Uterus (tissue), 4 donors: Measurements from ENCODE around the gene ANXA2R. TPM values are rescaled to one million over a fixed set of nuclear protein-coding genes. Genes with fewer than 3 reads are reported as not detected.
"Not testable (repeated sequence)": the region's sequence is repeated elsewhere in the genome, so short reads cannot be mapped to it uniquely, and the experiment has no call there.

Experiments used
- DNase-seq, 2 donors: peaks; one replicate each; pipeline ENCODE4 v3.0.0-alpha.2; 2019 to 2020
- H3K27ac ChIP-seq, 2 donors: fragments of 200-600 bp; sonication (generic); 1 replicate in 1 of 2; 2 replicates in 1 of 2; pipeline ENCODE4 v1.5.1; 2016 to 2018
- H3K27me3 ChIP-seq, 2 donors: fragments of 200-600 bp; sonication (generic); one replicate each; pipeline ENCODE4 v1.5.1; 2018 to 2019; ENCODE audit warnings: control low read depth in 1 of 2
- H3K36me3 ChIP-seq, 2 donors: fragments of 200-600 bp; sonication (generic); one replicate each; pipeline ENCODE4 v1.5.1; 2019; ENCODE audit warnings: control low read depth in 1 of 2
- H3K4me1 ChIP-seq, 2 donors: fragments of 200-600 bp; sonication (generic); one replicate each; pipeline ENCODE4 v1.5.1; 2018 to 2019; ENCODE audit warnings: control low read depth in 1 of 2
- H3K4me3 ChIP-seq, 2 donors: fragments of 200-600 bp; sonication (generic); 1 replicate in 1 of 2; 2 replicates in 1 of 2; pipeline ENCODE4 v1.5.1; 2018 to 2019; ENCODE audit warnings: mild to moderate bottlenecking in 1 of 2
- H3K9me3 ChIP-seq, 2 donors: fragments of 200-600 bp; sonication (generic); one replicate each; pipeline ENCODE4 v1.5.1; 2019; ENCODE audit warnings: control low read depth in 1 of 2
- POLR2A ChIP-seq, 2 donors: fragments of 450-650 bp; IDR thresholded peaks; one replicate each; pipeline ENCODE4 v1.6.1; 2016; ENCODE audit warnings: antibody characterized with exemption in 2 of 2, mild to moderate bottlenecking in 1 of 2, moderate library complexity in 1 of 2
- intact Hi-C: fragments of 100-400 bp; cut with DNase I; formaldehyde crosslinking; loops from one replicate; pipeline ENCODE4 v1.15.1; 2023; ENCODE audit warnings: low total_unique reads
- total RNA-seq, 4 donors: library from RNA; depleted of rRNA in 3 of 4; stranded (reverse); fragments of >200 nt in 3 of 4; gene quantifications; one replicate each; pipeline versions ENCODE4 v1.1.0 to v1.2.4, GENCODE V29; 2014 to 2023
- TF ChIP-seq, protein P1 (sequence below), 4 experiments: fragments of 200-600 bp in 2 of 4; fragments of 450-650 bp in 2 of 4; sonication (generic) in 2 of 4; IDR thresholded peaks; one replicate each; pipeline ENCODE4 v1.5.1; 2016 to 2019; ENCODE audit warnings: antibody characterized with exemption in 4 of 4, mild to moderate bottlenecking in 2 of 4, moderate library complexity in 1 of 4
- donor health status: DM: yes; HTN: yes; CAD: no.

ANXA2R gene
- total RNA-seq, 4 donors from 2014 or later = 2.4 to 62.8 (median 8.5) TPM

DNA sequence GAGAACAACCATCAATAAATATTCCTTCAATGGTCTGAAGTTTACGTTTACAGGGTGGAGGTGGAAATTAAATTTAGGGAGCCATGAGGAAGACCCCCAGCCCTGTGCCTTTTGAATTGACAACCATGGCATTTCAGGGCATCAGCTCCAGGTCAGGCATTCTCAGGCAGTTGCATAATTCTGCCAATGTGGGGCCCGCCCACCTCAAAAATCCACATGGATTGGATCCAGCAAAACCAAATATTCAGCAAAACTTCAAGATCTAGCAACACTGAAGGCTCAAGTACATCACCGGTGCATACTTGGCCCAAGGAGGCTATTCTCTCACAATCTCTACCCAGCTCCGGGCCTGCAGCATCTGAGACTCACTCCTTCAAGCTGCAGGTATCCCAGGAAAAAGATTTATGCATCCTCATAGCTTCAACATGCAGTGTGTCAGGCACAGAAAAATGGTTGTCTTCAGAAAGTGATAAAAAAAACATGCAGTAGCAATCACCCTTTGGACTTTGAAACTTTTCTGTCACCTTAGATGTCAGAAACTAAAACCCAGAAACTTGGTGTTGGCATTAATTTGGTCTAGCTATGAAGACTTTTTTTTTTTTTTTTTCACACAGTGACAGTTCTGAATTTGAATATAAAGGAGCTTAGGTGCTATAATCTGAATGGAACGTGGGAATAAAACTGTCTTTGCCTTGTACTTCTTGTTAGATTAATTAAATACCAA is 21.4 kb upstream of the ANXA2R start:
- no peaks in the 10 kb centered on the region for H3K27me3 ChIP-seq
- no peak for DNase-seq
- TF ChIP-seq, protein P1, sequence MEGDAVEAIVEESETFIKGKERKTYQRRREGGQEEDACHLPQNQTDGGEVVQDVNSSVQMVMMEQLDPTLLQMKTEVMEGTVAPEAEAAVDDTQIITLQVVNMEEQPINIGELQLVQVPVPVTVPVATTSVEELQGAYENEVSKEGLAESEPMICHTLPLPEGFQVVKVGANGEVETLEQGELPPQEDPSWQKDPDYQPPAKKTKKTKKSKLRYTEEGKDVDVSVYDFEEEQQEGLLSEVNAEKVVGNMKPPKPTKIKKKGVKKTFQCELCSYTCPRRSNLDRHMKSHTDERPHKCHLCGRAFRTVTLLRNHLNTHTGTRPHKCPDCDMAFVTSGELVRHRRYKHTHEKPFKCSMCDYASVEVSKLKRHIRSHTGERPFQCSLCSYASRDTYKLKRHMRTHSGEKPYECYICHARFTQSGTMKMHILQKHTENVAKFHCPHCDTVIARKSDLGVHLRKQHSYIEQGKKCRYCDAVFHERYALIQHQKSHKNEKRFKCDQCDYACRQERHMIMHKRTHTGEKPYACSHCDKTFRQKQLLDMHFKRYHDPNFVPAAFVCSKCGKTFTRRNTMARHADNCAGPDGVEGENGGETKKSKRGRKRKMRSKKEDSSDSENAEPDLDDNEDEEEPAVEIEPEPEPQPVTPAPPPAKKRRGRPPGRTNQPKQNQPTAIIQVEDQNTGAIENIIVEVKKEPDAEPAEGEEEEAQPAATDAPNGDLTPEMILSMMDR (IDR thresholded peaks at IDR 0.05) = no peak
- TF ChIP-seq POLR2A (IDR thresholded peaks at IDR 0.05) = no peak
- H3K9me3 ChIP-seq = no peaks in the 10 kb centered on the region
- no peaks in the 10 kb centered on the region for H3K36me3 ChIP-seq
- no peak overlapping the region for H3K4me3 ChIP-seq
- H3K4me1 ChIP-seq = no peaks in the 10 kb centered on the region
- no peak overlapping the region for H3K27ac ChIP-seq
- intact Hi-C loops = no loop called here

DNA sequence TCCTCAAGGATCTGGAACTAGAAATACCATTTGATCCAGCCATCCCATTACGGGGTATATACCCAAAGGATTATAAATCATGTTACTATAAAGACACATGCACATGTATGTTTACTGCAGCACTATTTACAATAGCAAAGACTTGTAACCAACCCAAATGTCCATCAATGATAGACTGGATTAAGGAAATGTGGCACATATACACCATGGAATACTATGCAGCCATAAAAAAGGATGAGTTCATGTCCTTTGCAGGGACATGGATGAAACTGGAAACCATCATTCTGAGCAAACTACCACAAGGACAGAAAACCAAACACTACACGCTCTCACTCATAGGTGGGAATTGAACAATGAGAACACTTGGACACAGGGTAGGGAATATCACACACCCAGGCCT is 19.9 kb upstream of the ANXA2R start:
- H3K9me3 ChIP-seq, H3K4me3 ChIP-seq, H3K4me1 ChIP-seq, H3K36me3 ChIP-seq, H3K27me3 ChIP-seq, DNase-seq, intact Hi-C loops, H3K27ac ChIP-seq: not testable (repeated sequence)

DNA sequence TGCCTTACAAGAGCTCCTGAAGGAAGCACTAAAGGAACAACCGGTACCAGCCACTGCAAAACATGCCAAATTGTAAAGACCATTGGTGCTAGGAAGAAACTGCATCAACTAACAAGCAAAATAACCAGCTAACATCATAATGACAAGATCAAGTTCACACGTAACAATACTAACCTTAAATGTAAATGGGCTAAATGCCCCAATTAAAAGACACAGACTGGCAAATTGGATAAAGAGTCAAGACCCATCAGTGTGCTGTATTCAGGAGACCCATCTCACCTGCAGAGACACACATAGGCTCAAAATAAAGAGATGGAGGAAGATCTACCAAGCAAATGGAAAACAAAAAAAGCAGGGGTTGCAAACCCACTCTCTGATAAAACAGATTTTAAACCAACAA is 15.0 kb upstream of the ANXA2R start:
- H3K27ac ChIP-seq, H3K36me3 ChIP-seq, intact Hi-C loops, H3K9me3 ChIP-seq, H3K27me3 ChIP-seq, H3K4me3 ChIP-seq, H3K4me1 ChIP-seq, DNase-seq: not testable (repeated sequence)

DNA sequence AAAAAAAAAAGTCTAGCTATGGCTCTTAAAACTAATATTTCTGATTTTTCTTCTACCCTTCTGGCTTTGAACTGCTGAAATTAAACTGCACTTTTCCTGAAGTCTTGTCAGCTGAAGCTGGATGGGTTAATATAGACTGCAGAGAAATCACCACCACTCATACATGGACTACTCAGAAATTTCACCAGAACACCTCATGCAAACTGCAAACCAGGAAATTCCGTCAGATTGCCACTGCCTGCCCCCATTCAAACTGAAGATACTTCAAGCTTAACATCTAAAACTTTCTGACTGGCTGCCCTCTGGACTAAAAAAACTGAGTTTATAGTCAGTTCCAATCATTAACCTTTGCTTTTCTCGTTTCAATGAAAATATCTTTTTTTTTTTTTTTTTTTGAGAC is 11.6 kb upstream of the ANXA2R start:
- H3K9me3 ChIP-seq = no peaks in the 10 kb centered on the region
- no peak overlapping the region for H3K27ac ChIP-seq
- intact Hi-C loops = no loop called here
- no peak for TF ChIP-seq POLR2A (IDR thresholded peaks at IDR 0.05)
- TF ChIP-seq, protein P1 (IDR thresholded peaks at IDR 0.05) = no peak
- no peaks in the 10 kb centered on the region for H3K4me1 ChIP-seq
- no peaks in the 10 kb centered on the region for H3K36me3 ChIP-seq
- no peak for DNase-seq
- H3K27me3 ChIP-seq = no peaks in the 10 kb centered on the region
- H3K4me3 ChIP-seq = no peak overlapping the region

DNA sequence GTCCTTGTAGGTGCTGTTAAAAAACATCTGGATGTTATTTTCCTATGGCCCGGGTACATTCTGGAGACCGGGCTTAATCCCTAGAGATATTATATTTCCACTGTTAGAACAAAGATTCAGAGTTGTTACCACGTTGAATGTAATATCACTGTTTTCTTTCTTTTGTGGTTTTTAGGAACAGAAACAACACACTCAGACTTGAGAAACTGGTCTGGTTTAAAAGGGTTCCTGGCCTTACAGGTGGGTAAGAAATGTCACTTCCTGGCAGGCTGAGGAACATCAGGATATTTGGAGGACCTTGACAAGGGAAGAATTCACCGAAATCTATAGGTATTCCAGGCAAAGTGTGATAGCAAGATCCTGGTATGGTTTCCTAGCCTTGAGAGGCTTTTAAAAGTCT is 10.3 kb upstream of the ANXA2R start:
- Histone ChIP-seq H3K4me3 (no peak overlapping the region), H3K27ac (no peak overlapping the region), H3K4me1 (no peaks in the 10 kb centered on the region), H3K9me3 (no peaks in the 10 kb centered on the region), H3K36me3 (no peaks in the 10 kb centered on the region), H3K27me3 (no peaks in the 10 kb centered on the region)
- no peak for TF ChIP-seq POLR2A (IDR thresholded peaks at IDR 0.05)
- TF ChIP-seq, protein P1 (IDR thresholded peaks at IDR 0.05) = no peak
- DNase-seq = no peak
- intact Hi-C loops = no loop called here

DNA sequence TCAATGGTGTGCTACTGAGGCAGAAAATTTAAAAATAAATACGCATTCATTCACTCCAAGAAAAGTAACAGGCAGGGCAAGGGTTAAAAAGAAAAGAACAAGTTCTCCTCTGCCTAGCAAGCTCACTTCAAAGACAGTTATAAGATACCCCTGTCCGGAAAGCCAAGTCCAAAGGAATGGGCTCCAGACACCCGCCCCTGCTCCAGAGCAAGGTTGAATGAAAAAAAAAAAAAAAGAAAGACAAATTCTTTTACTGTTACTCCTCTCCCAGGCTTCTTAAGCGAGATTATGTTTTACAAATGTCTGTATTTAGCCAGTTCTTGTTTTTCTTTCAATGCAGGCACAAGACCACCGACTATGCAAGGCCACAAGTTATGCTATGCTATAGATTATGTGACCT is 9.1 kb upstream of the ANXA2R start:
- H3K9me3 ChIP-seq = no peaks in the 10 kb centered on the region
- H3K4me3 ChIP-seq = no peak overlapping the region
- intact Hi-C loops = no loop called here
- no peak overlapping the region for H3K27ac ChIP-seq
- no peaks in the 10 kb centered on the region for H3K4me1 ChIP-seq
- H3K36me3 ChIP-seq = no peaks in the 10 kb centered on the region
- H3K27me3 ChIP-seq = no peaks in the 10 kb centered on the region
- TF ChIP-seq, protein P1 (IDR thresholded peaks at IDR 0.05) = no peak
- no peak for TF ChIP-seq POLR2A (IDR thresholded peaks at IDR 0.05)
- no peak for DNase-seq
